ENCODE results near the gene PRDM10.
A peak's percentile ranks its signal among the peaks of the same experiment; 100 is the strongest.

PRDM10 gene

GRCh38 chr11:129944696-129945095 is 57.9 kb downstream of the PRDM10 start:
- DNase-seq: no peak

- no peak for DNase-seq
Observed at GRCh38 chr11:129943036-129943435, 59.6 kb downstream of the PRDM10 start.

GRCh38 chr11:129939510-129939909 is 63.1 kb downstream of the PRDM10 start:
- DNase-seq: no peak

GRCh38 chr11:129938764-129939163 is 63.9 kb downstream of the PRDM10 start:
- DNase-seq: no peak

GRCh38 chr11:129937592-129938238 is 64.9 kb downstream of the PRDM10 start:
- no peak for DNase-seq

- no peak for DNase-seq
Observed at GRCh38 chr11:129935723-129936122, 66.9 kb downstream of the PRDM10 start.

GRCh38 chr11:129933891-129934290 is 68.7 kb downstream of the PRDM10 start:
- no peak for DNase-seq

- no peak for DNase-seq
Observed at GRCh38 chr11:129933262-129933661, 69.4 kb downstream of the PRDM10 start.

GRCh38 chr11:129932381-129933067 is 70.1 kb downstream of the PRDM10 start:
- DNase-seq: no peak

- DNase-seq: no peak
Observed at GRCh38 chr11:129930743-129931142, 71.9 kb downstream of the PRDM10 start.

GRCh38 chr11:129930296-129930695 is 72.3 kb downstream of the PRDM10 start:
- DNase-seq: no peak

- DNase-seq: no peak
Observed at GRCh38 chr11:129929721-129930120, 72.9 kb downstream of the PRDM10 start.

- no peak for DNase-seq
Observed at GRCh38 chr11:129928923-129929692, 73.5 kb downstream of the PRDM10 start.

- DNase-seq: no peak
Observed at GRCh38 chr11:129922674-129923073, 80.0 kb downstream of the PRDM10 start.

GRCh38 chr11:129918361-129918760 is 84.3 kb downstream of the PRDM10 start:
- DNase-seq: no peak

- DNase-seq: no peak
Observed at GRCh38 chr11:129917231-129917630, 85.4 kb downstream of the PRDM10 start.

- no peak for DNase-seq
Observed at GRCh38 chr11:129911298-129911697, 91.3 kb downstream of the PRDM10 start.

- DNase-seq: no peak
Observed at GRCh38 chr11:129910360-129910759, 92.3 kb downstream of the PRDM10 start.

- no peak for DNase-seq
Observed at GRCh38 chr11:129905402-129905801, 97.2 kb downstream of the PRDM10 start.

GRCh38 chr11:129896062-129896461 is 106.6 kb downstream of the PRDM10 start:
- DNase-seq: no peak

- DNase-seq: peak; percentile 94
Observed at GRCh38 chr11:129895126-129896041, 107.3 kb downstream of the PRDM10 start, which contains the start of gene NFRKB. Gene NFRKB, minus strand, starts transcription at chr11:129895578. Its CDS starts 2,729 bp downstream, at chr11:129892849.

GRCh38 chr11:129894278-129895125 is 108.1 kb downstream of the PRDM10 start:
- DNase-seq: peak; percentile 23

All from NCI-H1105 (cell line).